Epithelial cell of esophagus (primary cell): Measurements from ENCODE around the gene TEX13B.
A peak's percentile ranks its signal among the peaks of the same experiment; 100 is the strongest.
"Not testable (repeated sequence)": the region's sequence is repeated elsewhere in the genome, so short reads cannot be mapped to it uniquely, and the experiment has no call there.

Source experiments
- DNase-seq: peaks from one replicate; pipeline ENCODE4 v3.0.0; 2010; ENCODE audit warnings: low read depth
- H3K4me3 ChIP-seq: 2 replicates; pipeline ENCODE4 v1.5.1; 2011; ENCODE audit warnings: mild to moderate bottlenecking, low read length, control low read depth
- CTCF ChIP-seq: IDR thresholded peaks from 2 replicates; pipeline ENCODE4 v1.5.1; 2011; ENCODE audit warnings: low read depth, mild to moderate bottlenecking, low read length, control low read depth, inconsistent platforms; ENCODE audit not compliant: insufficient read depth; ENCODE audit errors: missing control alignments

The TEX13B gene

GRCh38 chrX:107985033-107985432, 2.9 kb upstream of the TEX13B start:
- no peak for TF ChIP-seq CTCF
- no peak overlapping the region for H3K4me3 ChIP-seq
- DNase-seq: no peak

DNA sequence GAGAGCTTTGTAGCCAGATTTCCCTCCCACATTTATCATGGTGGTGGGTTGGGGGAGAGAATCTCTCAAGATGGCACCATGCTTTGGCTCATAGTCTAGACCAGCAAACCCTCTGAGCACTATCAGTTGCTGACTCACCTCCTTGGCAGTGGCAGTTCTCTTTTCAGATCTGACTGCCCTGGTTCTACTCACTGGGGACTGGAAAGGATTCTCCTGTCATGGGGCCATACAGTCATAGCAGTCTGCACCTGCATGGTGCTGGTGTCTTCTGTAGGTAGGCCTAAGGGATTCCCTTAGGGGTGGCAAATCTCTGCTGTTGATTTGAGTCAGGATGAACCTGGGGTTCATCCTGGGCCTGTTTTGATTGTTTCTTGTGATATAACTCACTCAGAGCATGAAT, 2.6 kb downstream of the TEX13B start:
- H3K4me3 ChIP-seq: no peak overlapping the region
- peak; percentile 2 for DNase-seq
- TF ChIP-seq CTCF: no peak

DNA sequence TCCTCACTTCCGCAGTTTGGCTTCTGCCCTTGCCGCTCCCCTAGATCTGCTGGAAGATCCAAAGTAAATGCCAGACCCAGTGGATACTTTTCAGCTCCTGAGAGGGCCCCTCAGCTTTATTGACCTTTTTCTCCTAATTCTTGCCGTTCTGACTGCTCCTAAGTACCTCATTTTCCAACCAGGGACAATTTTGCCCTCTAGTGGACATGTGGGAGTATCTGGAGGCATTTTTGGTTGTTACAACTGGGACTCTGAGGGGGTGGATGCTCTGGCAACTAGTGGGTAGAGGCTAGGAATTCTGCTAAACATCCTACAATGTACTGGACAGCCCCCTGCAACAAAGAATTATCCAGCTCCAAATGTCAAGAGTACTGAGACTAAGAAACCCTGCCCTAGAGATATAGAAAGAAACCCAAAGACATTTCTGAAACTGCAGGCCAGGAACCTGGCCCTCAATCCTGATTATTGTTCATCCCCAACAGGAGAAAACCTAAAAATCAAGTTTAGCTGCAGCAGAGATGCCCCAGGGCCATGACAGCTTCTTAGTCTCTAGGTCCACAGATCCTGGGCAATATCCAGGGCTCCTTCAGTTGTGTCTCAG, 3.4 kb downstream of the TEX13B start:
- peak; percentile 30 for DNase-seq
- TF ChIP-seq CTCF: peak; percentile 60
- H3K4me3 ChIP-seq: no peak overlapping the region

DNA sequence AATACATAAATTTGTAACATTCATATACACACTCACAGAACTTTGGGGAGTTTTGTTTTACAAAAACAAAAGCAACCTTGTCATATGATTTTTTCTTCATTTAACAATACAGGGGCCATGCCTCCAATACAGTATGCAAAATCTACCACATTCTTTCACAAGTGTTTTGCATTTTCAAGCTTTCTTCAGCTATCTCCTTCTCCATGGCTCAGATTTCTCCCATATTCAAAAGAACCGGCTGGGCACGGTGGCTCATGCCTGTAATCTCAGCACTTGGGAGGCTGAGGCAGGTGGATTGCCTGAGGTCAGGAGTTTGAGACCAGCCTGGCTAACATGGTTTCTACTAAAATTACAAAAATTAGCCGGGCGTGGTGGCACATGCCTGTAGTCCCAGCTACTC, 4.1 kb downstream of the TEX13B start:
- no peak overlapping the region for H3K4me3 ChIP-seq
- DNase-seq: no peak
- TF ChIP-seq CTCF: no peak

- no peak overlapping the region for H3K4me3 ChIP-seq
- no peak for TF ChIP-seq CTCF
- no peak for DNase-seq
These were observed 10.5 kb downstream of the TEX13B start for GRCh38 chrX:107971636-107972035.

DNA sequence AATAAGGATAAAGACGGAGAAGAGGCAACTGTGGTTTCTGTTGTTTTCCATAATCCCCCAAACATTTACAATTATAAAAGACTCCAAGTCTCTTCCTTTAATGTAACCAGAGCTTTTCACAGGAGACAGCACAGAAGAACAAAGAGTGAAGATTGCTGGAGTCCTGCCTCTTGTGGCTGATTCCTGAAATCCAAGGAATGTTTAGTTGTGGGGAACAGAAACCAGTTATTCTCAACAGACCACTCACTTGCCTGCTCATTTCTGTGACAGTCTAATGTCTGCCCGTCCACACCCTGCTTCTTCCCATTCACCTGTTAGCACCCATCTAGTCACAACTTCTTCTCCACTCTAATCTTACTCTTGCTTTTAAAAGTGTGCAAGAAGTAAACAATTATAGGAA, 12.1 kb downstream of the TEX13B start:
- H3K4me3 ChIP-seq: no peak overlapping the region
- no peak for DNase-seq
- no peak for TF ChIP-seq CTCF

GRCh38 chrX:107968623-107969022, 13.5 kb downstream of the TEX13B start:
- no peak overlapping the region for H3K4me3 ChIP-seq
- DNase-seq: peak; percentile 15
- no peak for TF ChIP-seq CTCF

- not testable (repeated sequence) for H3K4me3 ChIP-seq, DNase-seq
These were observed 26.8 kb downstream of the TEX13B start for GRCh38 chrX:107955337-107955736.
